ENCODE results near the gene TRIM14. TPM values are rescaled to one million over a fixed set of nuclear protein-coding genes. Genes with fewer than 3 reads are reported as not detected.
"Not testable (repeated sequence)": the region's sequence is repeated elsewhere in the genome, so short reads cannot be mapped to it uniquely, and the experiment has no call there.

The TRIM14 gene
- total RNA-seq, 1 experiment from 2014 or later, result 12.5 TPM

- H3K79me1 ChIP-seq (ENCODE audit: insufficient read depth, low read depth, low read length, poor library complexity, severe bottlenecking), result no peaks in the 10 kb centered on the region
- H3K56ac ChIP-seq (ENCODE audit: insufficient read length, low read depth, low read length), result no peak overlapping the region
- H3K27me3 ChIP-seq (ENCODE audit: insufficient read depth, low read length), result no peaks in the 10 kb centered on the region
- H2BK20ac ChIP-seq (ENCODE audit: low read depth, low read length, poor library complexity, severe bottlenecking), result no peak overlapping the region
- H3K23me2 ChIP-seq (ENCODE audit: insufficient read length, low read depth, low read length, poor library complexity, severe bottlenecking), result no peaks in the 10 kb centered on the region
- no peak overlapping the region for H3K18ac ChIP-seq (ENCODE audit: insufficient read length, low read depth, low read length)
- H4K20me1 ChIP-seq (ENCODE audit: control insufficient read depth, insufficient read depth, insufficient read length), result no peaks in the 10 kb centered on the region
- no peaks in the 10 kb centered on the region for H3K4me1 ChIP-seq (ENCODE audit: insufficient read depth, low read length)
- no peak overlapping the region for H2AFZ ChIP-seq (ENCODE audit: low read length)
- no peak overlapping the region for H3K4ac ChIP-seq (ENCODE audit: low read depth, low read length)
- no CpG with 5 or more reads among the region's 8 CpGs for WGBS (ENCODE audit: extremely low coverage, insufficient read length, low lambda C conversion rate)
- H3K27ac Mint-ChIP-seq, result no peak overlapping the region; a peak in 1 of 7 replicates
- H3K79me2 ChIP-seq (ENCODE audit: insufficient read depth, low read length), result no peaks in the 10 kb centered on the region
- H4K8ac ChIP-seq (replicated peaks; ENCODE audit: insufficient read length, low read depth, low read length), result no peak overlapping the region
- TF ChIP-seq CTCF (conservative IDR thresholded peaks at IDR 0.05), result no peak
- no peaks in the 10 kb centered on the region for H3K27me3 Mint-ChIP-seq (ENCODE audit: low read depth)
- H4K5ac ChIP-seq (ENCODE audit: insufficient read length, low read depth, low read length), result no peak overlapping the region
- no peak overlapping the region for H3K4me3 Mint-ChIP-seq
- no peak overlapping the region for H4K91ac ChIP-seq (ENCODE audit: insufficient read length, low read depth, low read length)
- no peak overlapping the region for H2BK5ac ChIP-seq (ENCODE audit: insufficient read length, low read length)
- peaks cover 0 to 23% (median 10%) of the 10 kb centered on the region in 3 experiments; a peak in 3 of 7 replicates for H3K36me3 Mint-ChIP-seq (ENCODE audit: insufficient read depth in 1 of 3, low read depth in 3 of 3)
- no peak overlapping the region for H2BK12ac ChIP-seq (ENCODE audit: insufficient read length, low read depth, low read length)
- no peak overlapping the region for H3K23ac ChIP-seq (ENCODE audit: insufficient read length, low read depth, low read length)
- H3K9me3 ChIP-seq (ENCODE audit: control insufficient read depth, low read depth, low read length), result no peaks in the 10 kb centered on the region
- no peak overlapping the region for H3K4me2 ChIP-seq (ENCODE audit: insufficient read depth, insufficient read length, low read length)
- no peak overlapping the region for H2BK120ac ChIP-seq (ENCODE audit: low read depth, low read length, poor library complexity, severe bottlenecking)
- no peak overlapping the region for H3T11ph ChIP-seq (ENCODE audit: low read length)
- H2AK5ac ChIP-seq (ENCODE audit: insufficient read length, low read length), result no peak overlapping the region
- H3K14ac ChIP-seq (ENCODE audit: insufficient read depth, low read length), result no peak overlapping the region
- H2BK15ac ChIP-seq (ENCODE audit: low read depth, low read length), result no peak overlapping the region
- no peaks in the 10 kb centered on the region for H3K4me1 Mint-ChIP-seq
- DNase-seq, result peak; percentile 23
- no peaks in the 10 kb centered on the region for H3K9me3 Mint-ChIP-seq
- no peak overlapping the region for H3K9ac ChIP-seq (ENCODE audit: extremely low read depth, insufficient read length, low read length)
- no peak overlapping the region for H3K27ac ChIP-seq (ENCODE audit: insufficient read length, low read depth, low read length)
Observed at GRCh38 chr9:98020476-98021145, 98.4 kb downstream of the TRIM14 start.

GRCh38 chr9:98019869-98020268 lies 99.2 kb downstream of the TRIM14 start:
- not testable (repeated sequence) for H3K18ac ChIP-seq (ENCODE audit: insufficient read length, low read depth, low read length); H3K79me2 ChIP-seq (ENCODE audit: insufficient read depth, low read length); H4K5ac ChIP-seq (ENCODE audit: insufficient read length, low read depth, low read length); H3K4ac ChIP-seq (ENCODE audit: low read depth, low read length); H2AK5ac ChIP-seq (ENCODE audit: insufficient read length, low read length); H3K27me3 Mint-ChIP-seq (ENCODE audit: low read depth); H2BK120ac ChIP-seq (ENCODE audit: low read depth, low read length, poor library complexity, severe bottlenecking); H4K20me1 ChIP-seq (ENCODE audit: control insufficient read depth, insufficient read depth, insufficient read length); H3T11ph ChIP-seq (ENCODE audit: low read length); H3K23ac ChIP-seq (ENCODE audit: insufficient read length, low read depth, low read length); H3K56ac ChIP-seq (ENCODE audit: insufficient read length, low read depth, low read length); H2BK20ac ChIP-seq (ENCODE audit: low read depth, low read length, poor library complexity, severe bottlenecking); H3K79me1 ChIP-seq (ENCODE audit: insufficient read depth, low read depth, low read length, poor library complexity, severe bottlenecking); H3K9me3 Mint-ChIP-seq; H3K9me3 ChIP-seq (ENCODE audit: control insufficient read depth, low read depth, low read length); H3K14ac ChIP-seq (ENCODE audit: insufficient read depth, low read length); H3K4me1 Mint-ChIP-seq; H3K23me2 ChIP-seq (ENCODE audit: insufficient read length, low read depth, low read length, poor library complexity, severe bottlenecking); H4K91ac ChIP-seq (ENCODE audit: insufficient read length, low read depth, low read length); H3K4me1 ChIP-seq (ENCODE audit: insufficient read depth, low read length); H3K27me3 ChIP-seq (ENCODE audit: insufficient read depth, low read length); H2BK12ac ChIP-seq (ENCODE audit: insufficient read length, low read depth, low read length); H3K4me2 ChIP-seq (ENCODE audit: insufficient read depth, insufficient read length, low read length); H3K9ac ChIP-seq (ENCODE audit: extremely low read depth, insufficient read length, low read length); H2BK5ac ChIP-seq (ENCODE audit: insufficient read length, low read length); H3K27ac ChIP-seq (ENCODE audit: insufficient read length, low read depth, low read length); H2BK15ac ChIP-seq (ENCODE audit: low read depth, low read length); H4K8ac ChIP-seq (replicated peaks; ENCODE audit: insufficient read length, low read depth, low read length); H3K4me3 Mint-ChIP-seq; H2AFZ ChIP-seq (ENCODE audit: low read length)
- peak; percentile 10 for DNase-seq
- Mint-ChIP-seq H3K36me3 (ENCODE audit: insufficient read depth in 1 of 3, low read depth in 3 of 3) (peaks cover 3 to 30% (median 17%) of the 10 kb centered on the region in 3 experiments; a peak in 6 of 7 replicates), H3K27ac (0 out of 7 replicates have a peak overlapping the region, but pooled peaks of 1 of the 3 experiments have one; percentile 53)
- WGBS (ENCODE audit: extremely low coverage, insufficient read length, low lambda C conversion rate), result no CpG with 5 or more reads among the region's 5 CpGs
